Stimulated activated naive CD8-positive, alpha-beta T cell treated with anti-CD3 and anti-CD28 coated beads, Interleukin-15, Interleukin-2, amounts not matched to agents 100 ng/mL and 50 ng/mL, for 24 hours (primary cell): ENCODE measurements around the gene ASPRV1.

ENCODE experiments used
- H3K27ac Mint-ChIP-seq: one replicate; pipeline ENCODE4 v1.8.0; 2021; ENCODE audit warnings: mild to moderate bottlenecking, mixed read lengths
- H3K27me3 Mint-ChIP-seq: one replicate; pipeline ENCODE4 v1.8.0; 2021; ENCODE audit warnings: mixed read lengths
- H3K36me3 Mint-ChIP-seq: one replicate; pipeline ENCODE4 v1.8.0; 2021; ENCODE audit warnings: low read depth, mixed read lengths
- H3K4me1 Mint-ChIP-seq: one replicate; pipeline ENCODE4 v1.8.0; 2021; ENCODE audit warnings: low read depth, mixed read lengths
- H3K4me3 Mint-ChIP-seq: one replicate; pipeline ENCODE4 v1.8.0; 2021; ENCODE audit warnings: mild to moderate bottlenecking, mixed read lengths
- H3K9me3 Mint-ChIP-seq: one replicate; pipeline ENCODE4 v1.8.0; 2021; ENCODE audit warnings: mixed read lengths

ASPRV1 gene

DNA sequence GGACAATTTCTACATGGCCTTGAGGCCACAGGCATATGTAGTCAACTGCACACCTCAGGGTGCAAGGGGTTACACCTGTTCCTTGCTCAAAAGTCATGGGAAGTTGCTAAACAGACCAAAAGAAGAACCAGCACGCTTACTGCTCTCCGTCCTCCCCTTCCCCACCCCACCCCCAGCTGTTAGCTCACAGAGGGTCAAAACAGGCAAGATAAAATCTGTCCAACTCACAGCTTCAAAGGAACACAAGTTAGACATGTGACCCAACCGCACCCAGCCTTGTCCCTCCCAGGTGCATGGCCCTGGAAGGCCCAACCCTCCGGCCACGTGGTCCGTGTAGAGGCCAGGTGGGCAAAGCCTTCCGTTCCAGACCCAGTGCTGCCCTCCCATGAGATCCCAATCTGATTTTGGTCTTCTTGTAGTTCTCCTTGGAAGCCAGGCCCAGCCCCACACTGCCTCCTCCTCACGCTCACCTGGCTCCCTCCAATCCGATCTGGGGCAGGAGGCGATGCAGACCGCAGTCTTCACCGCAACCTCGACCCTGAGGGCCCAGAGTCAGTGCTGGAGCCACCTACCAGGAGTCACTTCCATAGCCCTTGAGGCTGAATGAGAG is 14.5 kb upstream of the ASPRV1 start:
- Mint-ChIP-seq H3K4me3 (no peak overlapping the region), H3K9me3 (no peaks in the 10 kb centered on the region), H3K36me3 (no peaks in the 10 kb centered on the region), H3K27ac (no peak overlapping the region), H3K27me3 (no peaks in the 10 kb centered on the region), H3K4me1 (peaks cover 15% of the 10 kb centered on the region)

DNA sequence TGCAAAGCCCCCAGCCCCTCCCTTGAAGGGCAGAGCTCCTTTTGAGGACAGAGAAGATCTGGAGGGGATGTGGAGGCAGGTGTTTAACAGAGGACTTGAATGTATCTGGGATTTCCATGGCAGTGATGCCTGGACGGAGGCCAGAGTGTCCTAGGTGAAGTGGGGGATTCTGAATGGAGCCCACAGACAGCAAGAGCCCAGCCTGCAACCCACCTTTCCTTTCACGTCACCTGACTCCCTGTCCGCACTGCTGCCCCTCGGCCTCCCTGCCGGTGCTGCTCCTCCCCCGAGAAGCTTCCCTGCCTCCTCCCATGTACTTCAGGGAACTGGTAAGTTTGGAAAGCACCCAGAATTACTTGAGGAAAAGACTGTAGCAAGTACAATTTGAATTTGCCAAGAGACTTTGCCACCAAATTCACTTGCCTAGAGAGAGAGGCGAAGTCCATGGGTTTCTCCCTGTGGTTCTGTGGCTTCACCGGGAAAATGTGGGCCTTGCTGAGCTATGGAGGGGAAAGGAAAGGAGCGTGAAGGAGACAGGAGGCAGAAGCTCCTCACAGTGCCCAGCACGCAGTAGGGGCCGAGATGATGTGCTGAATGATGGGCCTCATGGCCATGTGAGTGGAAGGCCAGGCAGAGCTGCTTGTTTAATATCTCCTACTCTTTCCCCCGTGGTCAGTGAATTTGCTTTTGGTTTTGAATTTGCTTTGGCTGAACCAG is 13.9 kb upstream of the ASPRV1 start:
- Mint-ChIP-seq H3K4me1 (peaks cover 15% of the 10 kb centered on the region), H3K4me3 (no peak overlapping the region), H3K27ac (no peak overlapping the region), H3K36me3 (no peaks in the 10 kb centered on the region), H3K27me3 (no peaks in the 10 kb centered on the region), H3K9me3 (no peaks in the 10 kb centered on the region)

DNA sequence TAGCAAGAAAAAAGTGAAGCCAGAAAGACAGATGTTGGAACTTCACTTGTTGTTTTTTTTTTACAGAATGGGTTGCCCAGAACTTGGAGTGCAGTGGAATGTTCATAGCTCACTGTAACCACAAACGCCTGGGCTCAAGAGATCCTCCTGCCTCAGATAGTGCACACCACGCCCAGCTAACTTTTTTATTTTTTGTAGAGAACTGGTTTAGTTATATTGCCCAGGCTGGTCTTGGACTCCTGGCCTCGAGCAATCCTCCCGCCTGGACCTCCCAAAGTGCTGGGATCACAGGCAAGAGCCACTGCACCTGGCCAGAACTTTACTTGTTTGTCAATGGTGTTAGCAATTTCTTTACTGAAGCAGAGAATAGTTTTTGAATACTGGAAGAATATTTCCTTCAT is 11.9 kb upstream of the ASPRV1 start:
- Mint-ChIP-seq H3K36me3 (no peaks in the 10 kb centered on the region), H3K27me3 (no peaks in the 10 kb centered on the region), H3K4me3 (no peak overlapping the region), H3K9me3 (no peaks in the 10 kb centered on the region), H3K4me1 (peaks cover 15% of the 10 kb centered on the region), H3K27ac (no peak overlapping the region)

DNA sequence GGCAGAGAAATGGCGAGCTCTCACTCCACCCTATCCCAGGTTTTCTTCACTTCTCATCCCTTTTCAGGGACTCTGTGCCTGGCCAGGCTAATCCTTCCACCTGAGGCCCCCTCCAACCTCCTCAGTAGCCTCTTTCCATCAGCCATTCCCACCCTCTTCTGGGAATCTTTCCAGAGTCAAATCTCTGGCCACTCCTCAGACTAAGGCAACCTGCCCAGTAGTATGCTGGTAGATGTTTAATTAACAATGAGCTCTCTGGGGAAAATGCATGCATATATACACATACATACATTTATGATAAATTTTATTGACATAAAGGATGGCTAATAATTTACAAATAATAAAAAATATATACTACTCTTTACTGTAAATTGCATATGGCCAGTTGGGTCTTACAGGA is 11.4 kb upstream of the ASPRV1 start:
- H3K27ac Mint-ChIP-seq = no peak overlapping the region
- no peak overlapping the region for H3K4me3 Mint-ChIP-seq
- H3K9me3 Mint-ChIP-seq = no peaks in the 10 kb centered on the region
- H3K36me3 Mint-ChIP-seq = no peaks in the 10 kb centered on the region
- H3K4me1 Mint-ChIP-seq = peaks cover 15% of the 10 kb centered on the region
- no peaks in the 10 kb centered on the region for H3K27me3 Mint-ChIP-seq

DNA sequence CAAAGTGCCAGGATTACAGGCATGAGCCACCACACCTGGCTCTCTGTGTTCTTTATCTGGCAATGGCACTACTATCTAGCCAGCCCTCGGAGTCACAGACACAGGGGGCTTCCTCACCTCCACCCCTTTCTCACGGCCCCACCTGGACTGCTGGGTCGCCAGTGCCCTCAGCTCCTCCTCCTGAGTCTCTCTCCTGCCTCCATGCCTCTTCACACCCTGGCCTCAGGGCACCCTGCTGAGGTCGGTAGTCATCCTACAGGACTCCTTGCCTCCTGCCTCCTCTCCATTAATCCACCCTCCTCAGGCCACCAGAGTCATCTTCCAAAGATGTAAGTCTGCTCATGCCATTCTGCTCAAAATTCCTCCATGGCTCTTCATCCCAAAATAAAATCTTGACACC is 8.6 kb upstream of the ASPRV1 start:
- no peaks in the 10 kb centered on the region for H3K27me3 Mint-ChIP-seq
- H3K27ac Mint-ChIP-seq = no peak overlapping the region
- H3K4me1 Mint-ChIP-seq = no peaks in the 10 kb centered on the region
- no peaks in the 10 kb centered on the region for H3K9me3 Mint-ChIP-seq
- no peaks in the 10 kb centered on the region for H3K36me3 Mint-ChIP-seq
- H3K4me3 Mint-ChIP-seq = no peak overlapping the region

DNA sequence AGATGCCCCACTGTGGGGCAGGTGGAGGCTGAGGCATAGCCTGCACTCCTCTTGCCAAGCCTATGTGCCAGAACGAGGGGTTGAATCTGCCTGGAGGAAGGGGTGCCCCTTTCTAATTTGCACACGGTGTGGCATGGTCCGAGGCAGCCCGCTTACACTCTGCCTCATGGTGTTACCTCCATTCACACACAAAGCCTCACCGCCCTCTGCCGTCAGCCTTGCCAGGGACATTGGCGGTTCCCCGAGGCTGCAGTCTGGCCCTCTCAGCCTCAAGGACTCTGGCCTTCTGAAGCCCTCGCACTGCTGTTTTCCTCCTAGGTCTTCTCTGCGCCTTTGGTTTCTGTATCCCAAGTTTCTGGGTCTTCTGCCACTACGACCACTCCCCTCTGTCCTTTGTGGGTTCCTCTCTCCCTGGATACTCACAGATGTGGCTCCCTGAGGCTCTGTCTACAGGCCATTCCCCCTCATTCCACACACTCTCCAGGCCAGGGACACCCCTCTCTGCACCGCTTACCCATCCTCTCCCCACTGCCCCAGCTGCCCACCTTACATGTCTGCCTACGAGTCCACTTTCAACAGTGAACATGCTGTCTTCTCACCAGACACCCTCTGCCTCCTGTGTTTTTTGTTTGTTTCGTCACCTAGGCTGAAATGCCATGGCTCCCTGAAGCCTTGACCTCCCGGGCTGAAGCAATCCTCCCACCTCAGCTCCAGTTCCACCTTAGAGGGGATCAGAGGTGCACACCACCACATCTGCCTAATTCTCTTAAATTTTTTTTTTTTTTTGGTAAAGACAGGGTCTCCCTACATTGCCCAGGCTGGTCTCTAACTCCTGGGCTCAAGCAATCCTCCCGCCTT is 7.9 kb upstream of the ASPRV1 start:
- no peaks in the 10 kb centered on the region for H3K27me3 Mint-ChIP-seq
- no peak overlapping the region for H3K27ac Mint-ChIP-seq
- H3K4me1 Mint-ChIP-seq = no peaks in the 10 kb centered on the region
- H3K4me3 Mint-ChIP-seq = no peak overlapping the region
- no peaks in the 10 kb centered on the region for H3K9me3 Mint-ChIP-seq
- no peaks in the 10 kb centered on the region for H3K36me3 Mint-ChIP-seq

DNA sequence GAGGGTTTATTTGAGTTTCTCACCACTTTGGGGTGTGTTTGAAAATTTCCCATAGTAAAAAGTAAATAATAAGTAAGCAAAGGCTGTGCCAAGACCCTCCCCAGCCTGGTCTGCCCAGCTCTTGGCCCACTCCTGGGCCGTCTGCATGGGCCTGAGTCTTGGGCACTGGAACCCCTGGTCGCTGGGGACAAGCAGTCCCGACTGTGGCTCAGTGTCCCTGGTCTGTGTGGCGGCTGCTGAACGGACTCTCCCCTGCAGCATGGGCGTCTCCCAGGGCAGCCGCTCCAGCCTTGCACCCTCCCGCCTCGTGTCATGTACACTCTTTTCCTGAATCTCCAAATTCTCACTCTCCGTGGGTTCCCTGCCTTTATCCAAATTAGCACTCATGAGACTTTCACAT is 7.2 kb upstream of the ASPRV1 start:
- H3K27me3 Mint-ChIP-seq = no peaks in the 10 kb centered on the region
- no peak overlapping the region for H3K4me3 Mint-ChIP-seq
- no peaks in the 10 kb centered on the region for H3K36me3 Mint-ChIP-seq
- no peaks in the 10 kb centered on the region for H3K9me3 Mint-ChIP-seq
- no peaks in the 10 kb centered on the region for H3K4me1 Mint-ChIP-seq
- no peak overlapping the region for H3K27ac Mint-ChIP-seq

DNA sequence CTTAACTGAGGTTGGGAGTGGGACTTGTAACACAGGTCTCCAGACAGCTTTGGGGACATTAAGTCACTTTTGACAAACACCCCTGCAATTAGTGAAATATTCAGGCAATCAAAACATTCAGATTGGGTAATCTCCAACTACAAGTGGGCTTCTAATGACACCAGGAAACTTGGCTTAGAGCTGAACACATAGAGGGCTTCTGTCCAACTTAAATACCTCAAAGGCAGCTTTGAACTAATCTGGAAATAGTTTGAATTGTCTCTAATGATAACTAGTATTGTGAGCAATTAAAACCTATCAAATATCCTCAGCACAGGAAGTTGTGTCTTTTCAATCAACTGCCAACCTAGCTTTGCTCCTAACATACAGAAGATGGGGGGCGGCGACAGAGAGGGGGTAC is 5.1 kb upstream of the ASPRV1 start:
- Mint-ChIP-seq H3K4me3 (no peak overlapping the region), H3K27ac (no peak overlapping the region), H3K4me1 (no peaks in the 10 kb centered on the region), H3K9me3 (no peaks in the 10 kb centered on the region), H3K36me3 (no peaks in the 10 kb centered on the region), H3K27me3 (no peaks in the 10 kb centered on the region)

DNA sequence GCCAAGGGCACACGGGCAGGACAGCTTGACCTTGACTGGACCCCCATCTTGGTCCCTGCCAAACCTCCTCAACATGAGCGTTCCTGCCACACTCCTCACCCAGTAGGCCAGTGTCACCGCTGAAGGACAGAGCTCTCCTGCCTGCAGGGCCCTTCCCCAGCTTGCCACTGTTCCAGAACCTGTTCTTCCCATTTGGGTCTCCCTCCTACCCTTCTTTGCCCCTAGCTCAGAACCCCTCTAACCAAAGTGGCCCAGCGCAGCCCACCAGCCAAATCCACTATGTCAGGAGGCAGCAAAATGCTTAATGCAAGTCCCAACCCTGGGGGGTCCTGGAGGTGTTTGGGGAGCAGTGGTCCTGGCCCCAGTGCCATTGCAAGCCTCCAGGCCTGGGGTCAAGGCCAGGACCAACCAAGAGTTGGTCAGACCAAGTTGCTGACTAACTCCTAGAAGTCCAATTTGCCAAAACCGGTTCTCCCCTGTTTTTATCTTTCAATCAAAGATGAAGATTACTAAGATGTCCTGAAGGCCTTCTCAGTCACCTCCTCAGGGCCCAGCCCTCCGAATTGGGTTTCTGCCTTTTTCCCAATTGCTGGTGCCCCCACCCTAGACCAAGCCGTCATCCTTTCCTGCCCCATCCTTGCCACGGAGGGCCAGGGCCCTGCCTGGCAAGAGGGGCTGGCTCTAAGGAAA is 4.5 kb upstream of the ASPRV1 start:
- H3K27me3 Mint-ChIP-seq = no peaks in the 10 kb centered on the region

DNA sequence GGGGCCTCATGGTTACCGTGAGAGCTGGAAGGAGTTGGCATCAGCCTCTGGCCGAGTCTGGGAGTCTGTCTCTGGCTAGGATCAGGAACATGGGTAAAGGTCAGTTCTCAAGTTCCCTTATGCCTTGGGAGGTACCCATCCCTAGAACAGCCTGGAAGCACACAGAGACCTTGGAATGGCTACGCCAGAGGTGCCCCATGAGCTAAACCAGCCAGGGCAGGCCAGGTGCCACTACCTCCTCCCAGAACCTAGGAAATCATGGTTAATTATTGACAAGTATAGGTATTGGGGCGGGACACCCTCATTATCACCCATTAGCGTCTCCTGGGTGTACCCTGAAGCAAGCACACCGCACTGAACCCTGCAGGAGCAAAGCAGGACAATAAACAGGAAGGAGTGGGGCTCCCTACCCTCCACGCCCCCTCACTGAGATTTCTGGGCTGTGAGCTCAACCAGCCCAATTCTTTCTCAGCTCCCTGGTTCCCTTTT is 3.0 kb upstream of the ASPRV1 start:
- H3K36me3 Mint-ChIP-seq = no peaks in the 10 kb centered on the region
- no peaks in the 10 kb centered on the region for H3K27me3 Mint-ChIP-seq
- H3K9me3 Mint-ChIP-seq = no peaks in the 10 kb centered on the region
- no peak overlapping the region for H3K27ac Mint-ChIP-seq
- no peak overlapping the region for H3K4me3 Mint-ChIP-seq
- H3K4me1 Mint-ChIP-seq = no peaks in the 10 kb centered on the region

More for the DNA sequence above, 4.5 kb upstream of the ASPRV1 start:
- Mint-ChIP-seq H3K27ac (no peak overlapping the region), H3K4me3 (no peak overlapping the region), H3K9me3 (no peaks in the 10 kb centered on the region), H3K4me1 (no peaks in the 10 kb centered on the region), H3K36me3 (no peaks in the 10 kb centered on the region)

DNA sequence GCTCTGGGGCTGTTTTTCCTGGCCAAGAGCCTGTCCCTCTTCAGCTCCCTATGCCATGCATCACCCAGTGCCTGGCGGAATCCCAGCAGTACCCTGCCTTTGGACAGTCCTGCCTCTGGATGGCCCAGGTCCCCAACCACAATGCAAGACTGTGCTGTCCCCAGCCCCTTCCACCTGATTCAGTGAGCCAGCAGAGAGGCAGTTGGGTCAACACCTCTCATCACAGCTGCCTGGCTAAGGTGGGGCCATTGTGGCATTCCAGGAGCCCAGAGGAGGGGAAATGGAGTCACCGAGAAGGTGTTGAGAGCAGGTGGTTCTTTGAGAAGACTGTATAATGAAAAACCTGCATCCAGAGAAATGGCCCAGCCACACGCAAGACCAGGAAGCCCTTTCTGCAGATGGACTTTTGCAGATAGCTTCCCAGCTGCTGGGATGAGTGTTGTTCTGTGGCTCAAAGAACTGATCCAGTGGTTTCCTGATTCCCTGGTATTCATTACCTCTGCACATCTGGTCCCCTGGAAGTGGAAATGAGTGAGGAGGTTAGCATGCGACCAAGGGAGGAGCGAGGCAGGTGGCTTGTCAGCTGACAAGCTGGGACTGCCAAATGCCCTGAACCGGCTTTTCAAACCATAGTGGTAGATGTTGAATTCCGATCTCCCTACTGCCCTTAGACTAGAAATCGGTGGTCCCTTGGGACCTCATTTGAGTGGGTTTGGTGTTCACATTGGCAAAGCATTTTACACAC is 1.7 kb upstream of the ASPRV1 start:
- Mint-ChIP-seq H3K36me3 (no peaks in the 10 kb centered on the region), H3K27ac (no peak overlapping the region), H3K4me3 (no peak overlapping the region), H3K27me3 (no peaks in the 10 kb centered on the region), H3K9me3 (no peaks in the 10 kb centered on the region), H3K4me1 (no peaks in the 10 kb centered on the region)

DNA sequence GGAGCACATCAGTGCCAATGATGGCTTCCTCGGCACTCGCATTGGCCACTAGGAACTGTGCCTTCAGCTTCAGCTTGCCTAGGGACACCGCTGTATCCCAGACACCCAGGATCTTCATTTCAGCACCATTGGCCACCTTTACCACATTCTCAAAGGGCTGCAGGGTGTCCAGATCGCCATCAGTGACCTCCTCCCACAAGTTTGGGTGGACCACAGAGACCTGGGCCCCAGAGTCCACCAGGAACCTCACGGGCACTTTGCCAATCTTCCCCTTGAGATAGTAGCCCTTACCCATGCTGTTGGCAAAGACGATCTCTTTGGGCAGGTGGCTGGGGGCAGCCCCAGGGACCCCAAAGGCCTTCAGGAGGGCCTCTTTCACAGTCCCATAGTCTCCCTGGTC is 610 bp downstream of the ASPRV1 start:
- Mint-ChIP-seq H3K4me1 (no peaks in the 10 kb centered on the region), H3K27ac (no peak overlapping the region), H3K4me3 (no peak overlapping the region), H3K9me3 (no peaks in the 10 kb centered on the region), H3K27me3 (no peaks in the 10 kb centered on the region), H3K36me3 (no peaks in the 10 kb centered on the region)

DNA sequence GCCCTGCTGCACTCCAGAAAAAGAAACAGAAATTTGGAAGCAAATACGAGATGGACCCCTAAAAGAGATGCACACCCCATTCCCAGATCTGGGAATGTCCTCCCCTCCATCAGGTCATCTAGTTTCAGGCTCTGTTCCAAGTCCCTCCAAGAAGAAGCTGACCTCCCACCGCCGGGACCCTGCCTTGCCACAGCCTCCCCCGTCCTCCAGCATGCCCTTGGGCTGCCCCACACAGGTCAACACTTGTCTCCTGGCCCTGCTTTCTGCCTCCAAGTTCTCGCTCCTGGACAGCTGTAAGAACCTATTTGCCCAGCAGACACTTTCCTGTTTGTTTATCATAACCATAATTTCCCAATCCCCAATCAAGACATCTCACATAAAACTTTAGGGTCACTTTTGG is 2.0 kb downstream of the ASPRV1 start:
- Mint-ChIP-seq H3K4me1 (no peaks in the 10 kb centered on the region), H3K9me3 (no peaks in the 10 kb centered on the region), H3K4me3 (no peak overlapping the region), H3K27me3 (no peaks in the 10 kb centered on the region), H3K27ac (no peak overlapping the region), H3K36me3 (no peaks in the 10 kb centered on the region)

DNA sequence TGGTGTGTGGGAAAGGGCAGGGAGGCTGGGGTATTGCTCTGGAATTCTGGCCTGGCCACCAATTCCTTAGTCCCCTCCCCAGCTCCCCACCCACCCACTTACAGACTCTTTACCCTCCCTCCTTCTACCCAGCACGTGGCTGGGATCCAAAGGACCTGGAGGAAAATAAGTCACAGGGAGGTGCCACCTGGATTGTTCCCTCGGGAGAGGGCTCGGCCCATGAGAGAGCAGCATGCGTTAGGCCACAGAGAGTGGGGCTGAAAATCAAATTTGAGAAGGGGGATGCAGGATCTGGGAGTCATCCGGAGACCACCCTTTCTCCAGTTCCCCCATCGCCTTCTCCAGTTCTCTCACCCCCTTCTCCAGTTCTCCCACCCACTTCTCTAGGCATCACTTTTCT is 3.0 kb downstream of the ASPRV1 start:
- H3K4me3 Mint-ChIP-seq = no peak overlapping the region
- no peaks in the 10 kb centered on the region for H3K27me3 Mint-ChIP-seq
- no peaks in the 10 kb centered on the region for H3K36me3 Mint-ChIP-seq
- H3K4me1 Mint-ChIP-seq = no peaks in the 10 kb centered on the region
- no peak overlapping the region for H3K27ac Mint-ChIP-seq
- no peaks in the 10 kb centered on the region for H3K9me3 Mint-ChIP-seq
